HEK293 (cell line): ENCODE results near the gene AGAP1.
A peak's percentile ranks its signal among the peaks of the same experiment; 100 is the strongest.

Experiments used
- CTCF ChIA-PET: fragments of 350-600 bp; formaldehyde crosslinking; extraction: SDS; loops from one replicate; lab custom pipeline; 2021; ENCODE audit warnings: antibody characterized with exemption; lab: Yijun Ruan, JAX
- POLR2A ChIA-PET: fragments of 300-600 bp; formaldehyde crosslinking; extraction: SDS; loops from one replicate; lab custom pipeline; 2020; ENCODE audit warnings: antibody characterized with exemption, inconsistent platforms; lab: Yijun Ruan, JAX
- H3K27ac ChIP-seq: fragments of 200-500 bp; sonication (Bioruptor generic); 2 replicates; pipeline ENCODE4 v1.5.1; 2014; ENCODE audit warnings: low read depth, low read length, control low read depth, inconsistent platforms; ENCODE audit errors: extremely low read depth
- H3K36me3 ChIP-seq, 2 experiments: fragments of 200-500 bp in 1 of 2; sonication (Bioruptor generic) in 1 of 2; 1 replicate in 1 of 2; 2 replicates in 1 of 2; pipeline ENCODE4 v1.5.1; 2014 to 2017; ENCODE audit warnings: inconsistent platforms in 2 of 2, low read length in 2 of 2; ENCODE audit not compliant: control insufficient read depth in 2 of 2, insufficient read depth in 1 of 2
- H3K4me1 ChIP-seq: fragments of 200-500 bp; sonication (Bioruptor generic); 2 replicates; pipeline ENCODE4 v1.5.1; 2014; ENCODE audit warnings: mild to moderate bottlenecking, low read length, inconsistent platforms; ENCODE audit not compliant: control insufficient read depth, insufficient read depth
- H3K4me3 ChIP-seq: 2 replicates; pipeline ENCODE4 v1.5.1; 2011; ENCODE audit warnings: low read depth, mild to moderate bottlenecking, control low read depth, low read length, moderate library complexity
- H3K9me3 ChIP-seq: fragments of 200-500 bp; sonication (Bioruptor generic); 2 replicates; pipeline ENCODE4 v1.5.1; 2014; ENCODE audit warnings: low read depth, low read length, inconsistent platforms; ENCODE audit not compliant: control insufficient read depth, insufficient read depth
- KLF7 ChIP-seq: fragments of 450-650 bp; formaldehyde crosslinking; IDR thresholded peaks from 2 replicates; pipeline ENCODE4 v1.5.1; 2016; ENCODE audit warnings: missing biosample characterization, missing genetic modification characterization, borderline replicate concordance
- REST ChIP-seq: fragments of 450-650 bp; formaldehyde crosslinking; IDR thresholded peaks from 2 replicates; pipeline ENCODE4 v1.5.1; 2016; ENCODE audit warnings: missing biosample characterization, missing genetic modification characterization
- ZBTB7A ChIP-seq: fragments of 450-650 bp; formaldehyde crosslinking; IDR thresholded peaks from 2 replicates; pipeline ENCODE4 v1.5.1; 2016; ENCODE audit warnings: low read depth, missing biosample characterization, missing genetic modification characterization
- ZIC2 ChIP-seq: fragments of 450-650 bp; formaldehyde crosslinking; IDR thresholded peaks from 2 replicates; pipeline ENCODE4 v1.5.1; 2016; ENCODE audit warnings: missing biosample characterization, missing genetic modification characterization
- TF ChIP-seq, protein P1 (sequence below): fragments of 450-650 bp; formaldehyde crosslinking; IDR thresholded peaks from 2 replicates; pipeline ENCODE4 v1.5.1; 2017; ENCODE audit warnings: missing biosample characterization, mild to moderate bottlenecking, missing genetic modification characterization, moderate library complexity
- TF ChIP-seq, protein P2 (sequence below): fragments of 450-650 bp; formaldehyde crosslinking; IDR thresholded peaks from 2 replicates; pipeline ENCODE4 v1.5.1; 2016; ENCODE audit warnings: missing biosample characterization, missing genetic modification characterization
- TF ChIP-seq, protein P3 (sequence below): fragments of 450-650 bp; formaldehyde crosslinking; IDR thresholded peaks from 2 replicates; pipeline ENCODE4 v1.5.1; 2016; ENCODE audit warnings: missing biosample characterization, missing genetic modification characterization, borderline replicate concordance

Gene AGAP1

GRCh38 chr2:235706506-235706905 is 212.7 kb downstream of the AGAP1 start (continued):
- TF ChIP-seq REST (tag by site-specific recombination) = no peak
- TF ChIP-seq ZBTB7A (tag by site-specific recombination) = no peak
- TF ChIP-seq KLF7 (tag by site-specific recombination) = no peak
- TF ChIP-seq, protein P1, sequence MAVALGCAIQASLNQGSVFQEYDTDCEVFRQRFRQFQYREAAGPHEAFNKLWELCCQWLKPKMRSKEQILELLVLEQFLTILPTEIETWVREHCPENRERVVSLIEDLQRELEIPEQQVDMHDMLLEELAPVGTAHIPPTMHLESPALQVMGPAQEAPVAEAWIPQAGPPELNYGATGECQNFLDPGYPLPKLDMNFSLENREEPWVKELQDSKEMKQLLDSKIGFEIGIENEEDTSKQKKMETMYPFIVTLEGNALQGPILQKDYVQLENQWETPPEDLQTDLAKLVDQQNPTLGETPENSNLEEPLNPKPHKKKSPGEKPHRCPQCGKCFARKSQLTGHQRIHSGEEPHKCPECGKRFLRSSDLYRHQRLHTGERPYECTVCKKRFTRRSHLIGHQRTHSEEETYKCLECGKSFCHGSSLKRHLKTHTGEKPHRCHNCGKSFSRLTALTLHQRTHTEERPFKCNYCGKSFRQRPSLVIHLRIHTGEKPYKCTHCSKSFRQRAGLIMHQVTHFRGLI = no peak

- H3K4me1 ChIP-seq = 0 out of 2 replicates have a peak, but pooled peaks cover 3% of the 10 kb centered on the region
- POLR2A ChIA-PET = interaction anchor here (0.6 kb wide), 1 partner anchor 46 kb away, joined by 4 read pairs; no protein-coding TSS in a partner anchor
- TF ChIP-seq, protein P2, sequence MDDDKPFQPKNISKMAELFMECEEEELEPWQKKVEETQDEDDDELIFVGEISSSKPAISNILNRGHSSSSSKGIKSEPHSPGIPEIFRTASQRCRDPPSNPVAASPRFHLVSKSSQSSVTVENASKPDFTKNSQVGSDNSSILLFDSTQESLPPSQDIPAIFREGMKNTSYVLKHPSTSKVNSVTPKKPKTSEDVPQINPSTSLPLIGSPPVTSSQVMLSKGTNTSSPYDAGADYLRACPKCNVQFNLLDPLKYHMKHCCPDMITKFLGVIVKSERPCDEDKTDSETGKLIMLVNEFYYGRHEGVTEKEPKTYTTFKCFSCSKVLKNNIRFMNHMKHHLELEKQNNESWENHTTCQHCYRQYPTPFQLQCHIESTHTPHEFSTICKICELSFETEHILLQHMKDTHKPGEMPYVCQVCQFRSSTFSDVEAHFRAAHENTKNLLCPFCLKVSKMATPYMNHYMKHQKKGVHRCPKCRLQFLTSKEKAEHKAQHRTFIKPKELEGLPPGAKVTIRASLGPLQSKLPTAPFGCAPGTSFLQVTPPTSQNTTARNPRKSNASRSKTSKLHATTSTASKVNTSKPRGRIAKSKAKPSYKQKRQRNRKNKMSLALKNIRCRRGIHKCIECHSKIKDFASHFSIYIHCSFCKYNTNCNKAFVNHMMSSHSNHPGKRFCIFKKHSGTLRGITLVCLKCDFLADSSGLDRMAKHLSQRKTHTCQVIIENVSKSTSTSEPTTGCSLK (tag by site-specific recombination) = no peak
- TF ChIP-seq, protein P3, sequence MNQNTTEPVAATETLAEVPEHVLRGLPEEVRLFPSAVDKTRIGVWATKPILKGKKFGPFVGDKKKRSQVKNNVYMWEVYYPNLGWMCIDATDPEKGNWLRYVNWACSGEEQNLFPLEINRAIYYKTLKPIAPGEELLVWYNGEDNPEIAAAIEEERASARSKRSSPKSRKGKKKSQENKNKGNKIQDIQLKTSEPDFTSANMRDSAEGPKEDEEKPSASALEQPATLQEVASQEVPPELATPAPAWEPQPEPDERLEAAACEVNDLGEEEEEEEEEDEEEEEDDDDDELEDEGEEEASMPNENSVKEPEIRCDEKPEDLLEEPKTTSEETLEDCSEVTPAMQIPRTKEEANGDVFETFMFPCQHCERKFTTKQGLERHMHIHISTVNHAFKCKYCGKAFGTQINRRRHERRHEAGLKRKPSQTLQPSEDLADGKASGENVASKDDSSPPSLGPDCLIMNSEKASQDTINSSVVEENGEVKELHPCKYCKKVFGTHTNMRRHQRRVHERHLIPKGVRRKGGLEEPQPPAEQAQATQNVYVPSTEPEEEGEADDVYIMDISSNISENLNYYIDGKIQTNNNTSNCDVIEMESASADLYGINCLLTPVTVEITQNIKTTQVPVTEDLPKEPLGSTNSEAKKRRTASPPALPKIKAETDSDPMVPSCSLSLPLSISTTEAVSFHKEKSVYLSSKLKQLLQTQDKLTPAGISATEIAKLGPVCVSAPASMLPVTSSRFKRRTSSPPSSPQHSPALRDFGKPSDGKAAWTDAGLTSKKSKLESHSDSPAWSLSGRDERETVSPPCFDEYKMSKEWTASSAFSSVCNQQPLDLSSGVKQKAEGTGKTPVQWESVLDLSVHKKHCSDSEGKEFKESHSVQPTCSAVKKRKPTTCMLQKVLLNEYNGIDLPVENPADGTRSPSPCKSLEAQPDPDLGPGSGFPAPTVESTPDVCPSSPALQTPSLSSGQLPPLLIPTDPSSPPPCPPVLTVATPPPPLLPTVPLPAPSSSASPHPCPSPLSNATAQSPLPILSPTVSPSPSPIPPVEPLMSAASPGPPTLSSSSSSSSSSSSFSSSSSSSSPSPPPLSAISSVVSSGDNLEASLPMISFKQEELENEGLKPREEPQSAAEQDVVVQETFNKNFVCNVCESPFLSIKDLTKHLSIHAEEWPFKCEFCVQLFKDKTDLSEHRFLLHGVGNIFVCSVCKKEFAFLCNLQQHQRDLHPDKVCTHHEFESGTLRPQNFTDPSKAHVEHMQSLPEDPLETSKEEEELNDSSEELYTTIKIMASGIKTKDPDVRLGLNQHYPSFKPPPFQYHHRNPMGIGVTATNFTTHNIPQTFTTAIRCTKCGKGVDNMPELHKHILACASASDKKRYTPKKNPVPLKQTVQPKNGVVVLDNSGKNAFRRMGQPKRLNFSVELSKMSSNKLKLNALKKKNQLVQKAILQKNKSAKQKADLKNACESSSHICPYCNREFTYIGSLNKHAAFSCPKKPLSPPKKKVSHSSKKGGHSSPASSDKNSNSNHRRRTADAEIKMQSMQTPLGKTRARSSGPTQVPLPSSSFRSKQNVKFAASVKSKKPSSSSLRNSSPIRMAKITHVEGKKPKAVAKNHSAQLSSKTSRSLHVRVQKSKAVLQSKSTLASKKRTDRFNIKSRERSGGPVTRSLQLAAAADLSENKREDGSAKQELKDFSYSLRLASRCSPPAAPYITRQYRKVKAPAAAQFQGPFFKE (tag by site-specific recombination) = no peak
- peak; percentile 27; the same call in 1 of the 2 replicates for TF ChIP-seq ZIC2
- no peaks in the 10 kb centered on the region for H3K9me3 ChIP-seq
- peaks cover 0 to 27% of the 10 kb centered on the region in 2 experiments; a peak in 1 of 3 replicates for H3K36me3 ChIP-seq
- H3K4me3 ChIP-seq = no peak overlapping the region
- H3K27ac ChIP-seq = no peak overlapping the region
- CTCF ChIA-PET = no interaction called here
These were observed 213.7 kb downstream of the AGAP1 start for GRCh38 chr2:235707411-235708096.
